SU-DHL-6 (cell line): Measurements from ENCODE around the gene CFAP43.

ENCODE experiments used
- CTCF ChIP-seq: fragments of 200-600 bp; sonication (generic); IDR thresholded peaks from one replicate; pipeline ENCODE4 v1.5.1; 2017; ENCODE audit warnings: antibody characterized with exemption, mild to moderate bottlenecking, low read length, moderate library complexity; ENCODE audit not compliant: insufficient read depth, poor library complexity, severe bottlenecking
- EZH2phosphoT487 ChIP-seq: fragments of 200-600 bp; sonication (generic), shearing (Covaris generic); conservative IDR thresholded peaks from 2 replicates; pipeline ENCODE4 v1.6.1; 2018; ENCODE audit warnings: mild to moderate bottlenecking, antibody characterized with exemption, low read length, moderate library complexity, mixed read lengths

GRCh38 chr10:104209575-104210198 is 22.5 kb downstream of the CFAP43 start:
- TF ChIP-seq CTCF: no peak
- TF ChIP-seq EZH2phosphoT487: no peak
